GM23248 (cell line): ENCODE measurements around the gene CCR8. TPM values are rescaled to one million over a fixed set of nuclear protein-coding genes. Genes with fewer than 3 reads are reported as not detected.

Experiments used
- DNase-seq: peaks from one replicate; pipeline ENCODE4 v3.0.0-alpha.2; 2015
- H2AFZ ChIP-seq: fragments of 200-600 bp; sonication (generic); 2 replicates; pipeline ENCODE4 v1.6.1; 2016; ENCODE audit warnings: antibody characterized with exemption
- H3F3A ChIP-seq: fragments of 200-600 bp; sonication (generic); 2 replicates; pipeline ENCODE4 v1.6.1; 2016; ENCODE audit warnings: mild to moderate bottlenecking, antibody characterized with exemption, mixed run types; ENCODE audit not compliant: insufficient read depth
- H3K27ac ChIP-seq: fragments of 200-600 bp; sonication (generic); 2 replicates; pipeline ENCODE4 v1.5.1; 2016; ENCODE audit warnings: mild to moderate bottlenecking
- H3K27me3 ChIP-seq: fragments of 200-600 bp; sonication (generic); replicated peaks from 2 replicates; pipeline ENCODE4 v1.6.1; 2016; ENCODE audit warnings: mild to moderate bottlenecking; ENCODE audit not compliant: insufficient read depth
- H3K36me3 ChIP-seq: fragments of 200-600 bp; sonication (generic); 2 replicates; pipeline ENCODE4 v1.6.1; 2016; ENCODE audit warnings: low read depth, mild to moderate bottlenecking
- H3K4me1 ChIP-seq: fragments of 200-600 bp; sonication (generic); 2 replicates; pipeline ENCODE4 v1.6.1; 2016; ENCODE audit warnings: mild to moderate bottlenecking; ENCODE audit not compliant: insufficient read depth
- H3K4me2 ChIP-seq: fragments of 200-600 bp; sonication (generic); one replicate; pipeline ENCODE4 v1.6.1; 2016; ENCODE audit warnings: mild to moderate bottlenecking; ENCODE audit not compliant: unreplicated experiment
- H3K4me3 ChIP-seq: fragments of 200-600 bp; sonication (generic); 2 replicates; pipeline ENCODE4 v1.5.1; 2016; ENCODE audit warnings: mild to moderate bottlenecking
- H3K79me2 ChIP-seq: fragments of 200-600 bp; sonication (generic); 2 replicates; pipeline ENCODE4 v1.6.1; 2016; ENCODE audit warnings: mild to moderate bottlenecking; ENCODE audit not compliant: insufficient read depth
- H3K9ac ChIP-seq: fragments of 200-600 bp; sonication (generic); 2 replicates; pipeline ENCODE4 v1.6.1; 2016; ENCODE audit warnings: mild to moderate bottlenecking
- H3K9me2 ChIP-seq: fragments of 200-600 bp; sonication (generic); 2 replicates; pipeline ENCODE4 v1.6.1; 2016; ENCODE audit warnings: mixed run types, mild to moderate bottlenecking, moderate library complexity; ENCODE audit not compliant: insufficient read depth
- H3K9me3 ChIP-seq: fragments of 200-600 bp; sonication (generic); one replicate; pipeline ENCODE4 v1.6.1; 2017; ENCODE audit warnings: low read depth
- H4K20me1 ChIP-seq: fragments of 200-600 bp; sonication (generic); 2 replicates; pipeline ENCODE4 v1.6.0; 2016; ENCODE audit not compliant: insufficient read depth
- EZH2 ChIP-seq: fragments of 200-600 bp; sonication (generic); IDR thresholded peaks from 2 replicates; pipeline ENCODE4 v1.6.1; 2018; ENCODE audit warnings: antibody characterized with exemption, mild to moderate bottlenecking; ENCODE audit not compliant: insufficient read depth, poor library complexity, severe bottlenecking
- EZH2phosphoT487 ChIP-seq: fragments of 200-600 bp; sonication (generic); IDR thresholded peaks from 2 replicates; pipeline ENCODE4 v1.6.1; 2018; ENCODE audit warnings: antibody characterized with exemption, moderate library complexity, mild to moderate bottlenecking, low read depth; ENCODE audit not compliant: insufficient read depth
- WGBS, 2 experiments: methylation state at CpG; one replicate each; pipeline ENCODE4 v1.1.6; 2015 to 2017; ENCODE audit warnings: low lambda C conversion rate in 2 of 2, low coverage in 1 of 2; ENCODE audit errors: missing lambda C conversion rate in 2 of 2; 5-methylcytosine and 5-hydroxymethylcytosine counted together
- in situ Hi-C: fragments of 300-500 bp; cut with MboI; formaldehyde crosslinking; loops from 2 replicates; pipeline ENCODE4 v1.15.0; 2020
- polyA plus RNA-seq: library from polyadenylated mRNA; unstranded; fragments of >200 nt; fragmentation: Nextera tagmentation; extraction: Ambion mirVana; gene quantifications from 2 replicates; pipeline ENCODE4 v1.2.1, GENCODE V29; 2016
- total RNA-seq: library from RNA; depleted of rRNA; stranded (reverse); fragments of >200 nt; shearing (Covaris generic); gene quantifications from 2 replicates; pipeline ENCODE4 v1.2.3, GENCODE V29; 2014

Gene CCR8
- total and polyA plus RNA-seq, 2 experiments from 2014 or later, result not detected

- H3K27me3 ChIP-seq, result no peaks in the 10 kb centered on the region; the same call in 1 of the 2 replicates
- no peaks in the 10 kb centered on the region for H3K36me3 ChIP-seq
- DNase-seq, result peak; percentile 57
- H3K9me2 ChIP-seq, result no peaks in the 10 kb centered on the region
- in situ Hi-C loops, result no loop called here
- no peak overlapping the region for H3K9ac ChIP-seq
- no peak overlapping the region for H3K4me2 ChIP-seq
- H3K79me2 ChIP-seq, result no peaks in the 10 kb centered on the region
- 0 to 2% methylated on average over 4 to 5 of the region's 5 CpGs for WGBS, 2 experiments
- H2AFZ ChIP-seq, result no peak overlapping the region
- TF ChIP-seq EZH2phosphoT487, result no peak
- H3K27ac ChIP-seq, result no peak overlapping the region
- H3K9me3 ChIP-seq, result no peaks in the 10 kb centered on the region
- H3K4me1 ChIP-seq, result no peaks in the 10 kb centered on the region
- no peak overlapping the region for H3K4me3 ChIP-seq
- no peaks in the 10 kb centered on the region for H3F3A ChIP-seq
- no peaks in the 10 kb centered on the region for H4K20me1 ChIP-seq
Measured at GRCh38 chr3:39291903-39292329, 37.6 kb upstream of the CCR8 start.

- Histone ChIP-seq H3K27me3 (no peaks in the 10 kb centered on the region), H3K9me3 (no peaks in the 10 kb centered on the region), H3K4me2 (no peak overlapping the region), H3K36me3 (no peaks in the 10 kb centered on the region), H3K27ac (no peak overlapping the region), H3K4me3 (no peak overlapping the region), H4K20me1 (no peaks in the 10 kb centered on the region), H2AFZ (no peak overlapping the region), H3K4me1 (no peaks in the 10 kb centered on the region), H3F3A (no peaks in the 10 kb centered on the region), H3K79me2 (no peaks in the 10 kb centered on the region), H3K9ac (no peak overlapping the region), H3K9me2 (no peaks in the 10 kb centered on the region)
- in situ Hi-C loops, result no loop called here
- TF ChIP-seq EZH2phosphoT487 (no peak), EZH2 (no peak)
- WGBS, 2 experiments, result 51 to 52% methylated on average over 4 of the region's 4 CpGs
- DNase-seq, result no peak
Measured at GRCh38 chr3:39292961-39293360, 36.5 kb upstream of the CCR8 start.

GRCh38 chr3:39294446-39295183 is 34.9 kb upstream of the CCR8 start:
- 52 to 53% methylated on average over 10 of the region's 10 CpGs for WGBS, 2 experiments
- TF ChIP-seq EZH2 (no peak), EZH2phosphoT487 (no peak)
- in situ Hi-C loops, result no loop called here
- H3K9me3 ChIP-seq, result no peaks in the 10 kb centered on the region
- no peaks in the 10 kb centered on the region for H4K20me1 ChIP-seq
- H3F3A ChIP-seq, result no peaks in the 10 kb centered on the region
- no peak overlapping the region for H3K9ac ChIP-seq
- no peak overlapping the region for H3K4me3 ChIP-seq
- H3K27me3 ChIP-seq, result no peaks in the 10 kb centered on the region
- no peaks in the 10 kb centered on the region for H3K4me1 ChIP-seq
- no peaks in the 10 kb centered on the region for H3K36me3 ChIP-seq
- no peak overlapping the region for H2AFZ ChIP-seq
- no peak overlapping the region for H3K4me2 ChIP-seq
- no peaks in the 10 kb centered on the region for H3K9me2 ChIP-seq
- H3K79me2 ChIP-seq, result no peaks in the 10 kb centered on the region
- DNase-seq, result no peak
- H3K27ac ChIP-seq, result no peak overlapping the region

GRCh38 chr3:39295184-39295775 is 34.2 kb upstream of the CCR8 start:
- Histone ChIP-seq H3K9ac (no peak overlapping the region), H3K9me3 (no peaks in the 10 kb centered on the region), H3K4me1 (no peaks in the 10 kb centered on the region), H3K9me2 (no peaks in the 10 kb centered on the region), H3K79me2 (no peaks in the 10 kb centered on the region), H3K4me3 (no peak overlapping the region), H2AFZ (no peak overlapping the region), H3K36me3 (no peaks in the 10 kb centered on the region), H3K27ac (no peak overlapping the region), H3K27me3 (no peaks in the 10 kb centered on the region), H3K4me2 (no peak overlapping the region), H4K20me1 (no peaks in the 10 kb centered on the region), H3F3A (no peaks in the 10 kb centered on the region)
- 78 to 84% methylated on average over 5 of the region's 5 CpGs for WGBS, 2 experiments
- no peak for DNase-seq
- TF ChIP-seq EZH2 (no peak), EZH2phosphoT487 (no peak)
- in situ Hi-C loops, result no loop called here
